ENCODE data around the gene HS6ST3.
"Not testable (repeated sequence)": the region's sequence is repeated elsewhere in the genome, so short reads cannot be mapped to it uniquely, and the experiment has no call there.

HS6ST3 gene

GRCh38 chr13:96089749-96090239 is at the start of gene HS6ST3:
HS6ST3 (plus strand) TSS chr13:96090107.
- in situ Hi-C loops (cut with MboI; ENCODE audit: low pct_unique_long_range_greater_than_20kb, low sequenced_read_pairs) = no loop called here

GRCh38 chr13:96041326-96042110 is 48.4 kb upstream of the HS6ST3 start:
- in situ Hi-C loops (cut with MboI; ENCODE audit: low pct_unique_long_range_greater_than_20kb, low sequenced_read_pairs) = no loop called here
- no peak for DNase-seq

More at GRCh38 chr13:96089749-96090239, at the start of gene HS6ST3:
- peak; percentile 44 for DNase-seq

DNA sequence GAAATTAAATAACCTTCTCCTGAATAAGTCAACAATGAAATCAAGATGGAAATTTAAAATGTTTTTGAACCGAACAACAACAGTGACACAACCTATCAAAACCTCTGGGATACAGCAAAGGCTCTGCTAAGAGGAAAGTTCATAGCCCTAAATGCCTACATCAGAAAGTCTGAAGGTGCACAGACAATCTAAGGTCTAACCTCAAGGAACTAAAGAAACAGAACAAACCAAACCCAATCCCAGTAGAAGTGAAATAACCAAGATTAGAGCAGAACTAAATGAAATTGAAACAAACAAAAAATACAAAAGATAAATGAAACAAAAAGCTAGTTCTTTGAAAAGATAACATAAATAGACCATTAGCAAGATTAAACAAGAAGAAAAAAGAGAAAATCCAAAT is 45.7 kb upstream of the HS6ST3 start:
- in situ Hi-C loops (cut with MboI; ENCODE audit: low pct_unique_long_range_greater_than_20kb, low sequenced_read_pairs) = no loop called here
- DNase-seq = no peak

DNA sequence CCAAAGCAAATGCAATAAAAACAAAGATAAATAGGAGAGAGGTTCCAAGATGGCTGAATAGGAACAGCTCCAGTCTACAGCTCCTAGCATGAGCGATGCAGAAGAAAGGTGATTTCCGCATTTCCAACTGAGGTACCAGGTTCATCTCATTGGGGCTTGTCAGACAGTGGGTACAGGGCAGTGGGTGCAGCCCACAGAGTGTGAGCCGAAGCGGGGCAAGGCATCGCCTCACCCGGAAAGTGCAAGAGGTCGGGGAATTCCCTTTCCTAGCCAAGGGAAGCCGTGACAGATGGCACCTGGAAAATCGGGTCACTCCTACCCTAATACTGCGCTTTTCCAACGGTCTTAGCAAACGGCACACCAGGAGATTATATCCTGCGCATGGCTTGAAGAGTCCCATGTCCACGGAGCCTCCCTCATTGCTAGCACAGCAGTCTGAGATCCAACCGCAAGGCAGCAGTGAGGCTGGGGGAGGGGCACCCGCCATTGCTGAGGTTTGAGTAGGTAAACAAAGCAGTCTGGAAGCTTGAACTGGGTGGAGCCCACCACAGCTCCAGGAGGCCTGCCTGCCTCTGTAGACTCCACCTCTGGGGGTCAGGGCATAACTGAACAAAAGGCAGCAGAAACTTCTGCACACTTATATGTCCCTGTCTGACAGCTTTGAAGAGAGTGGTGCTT is 43.3 kb upstream of the HS6ST3 start:
- in situ Hi-C loops (cut with MboI; ENCODE audit: low pct_unique_long_range_greater_than_20kb, low sequenced_read_pairs); DNase-seq: not testable (repeated sequence)

GRCh38 chr13:96050955-96051354 is 39.0 kb upstream of the HS6ST3 start:
- DNase-seq; in situ Hi-C loops (cut with MboI; ENCODE audit: low pct_unique_long_range_greater_than_20kb, low sequenced_read_pairs): not testable (repeated sequence)

GRCh38 chr13:96051491-96051890 is 38.4 kb upstream of the HS6ST3 start:
- in situ Hi-C loops (cut with MboI; ENCODE audit: low pct_unique_long_range_greater_than_20kb, low sequenced_read_pairs); DNase-seq: not testable (repeated sequence)

GRCh38 chr13:96051946-96052345 is 38.0 kb upstream of the HS6ST3 start:
- DNase-seq; in situ Hi-C loops (cut with MboI; ENCODE audit: low pct_unique_long_range_greater_than_20kb, low sequenced_read_pairs): not testable (repeated sequence)

GRCh38 chr13:96052656-96053002 is 37.3 kb upstream of the HS6ST3 start:
- in situ Hi-C loops (cut with MboI; ENCODE audit: low pct_unique_long_range_greater_than_20kb, low sequenced_read_pairs) = no loop called here
- peak; percentile 61 for DNase-seq

DNA sequence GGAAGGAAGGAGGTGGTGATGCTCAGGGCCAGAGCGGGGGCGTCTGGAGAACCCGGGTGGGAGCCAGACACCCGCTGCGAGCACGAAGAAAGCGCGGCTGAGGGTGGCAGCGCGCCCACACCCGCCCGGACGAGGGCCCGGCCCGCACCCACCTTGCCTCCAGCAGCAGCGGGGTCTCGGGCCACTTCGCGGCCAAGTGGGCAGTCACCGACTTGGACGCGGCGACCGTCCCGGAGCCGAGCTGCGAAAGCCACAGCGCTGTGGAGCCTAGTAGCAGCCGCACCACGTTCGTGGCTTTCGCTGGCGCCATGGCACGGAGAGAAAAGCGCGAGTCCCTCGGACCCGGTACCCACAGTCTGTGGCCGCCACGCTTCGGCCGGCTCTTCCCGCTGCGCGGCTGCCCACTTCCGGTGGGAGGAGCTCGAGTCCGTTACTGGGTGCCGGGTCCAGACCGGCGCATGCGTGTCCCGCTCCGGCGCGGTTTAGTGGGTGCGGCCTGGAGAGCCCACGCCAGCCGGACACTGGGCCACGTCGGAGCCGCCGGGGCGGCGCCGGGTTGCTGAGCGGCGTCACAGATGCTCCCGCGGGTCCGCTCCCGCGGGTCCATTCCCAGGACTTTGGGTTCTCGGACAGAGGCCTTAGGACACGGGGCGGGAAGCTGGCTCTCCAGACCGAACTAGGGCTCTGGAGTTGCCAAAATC is 36.8 kb upstream of the HS6ST3 start, which contains the start of gene UGGT2:
Gene UGGT2 (minus strand): TSS at position 399 of the 701 bp plus-strand sequence. CDS start 89 bp downstream, at position 310.
- DNase-seq = peak; percentile 80
- in situ Hi-C loops (cut with MboI; ENCODE audit: low pct_unique_long_range_greater_than_20kb, low sequenced_read_pairs) = no loop called here

DNA sequence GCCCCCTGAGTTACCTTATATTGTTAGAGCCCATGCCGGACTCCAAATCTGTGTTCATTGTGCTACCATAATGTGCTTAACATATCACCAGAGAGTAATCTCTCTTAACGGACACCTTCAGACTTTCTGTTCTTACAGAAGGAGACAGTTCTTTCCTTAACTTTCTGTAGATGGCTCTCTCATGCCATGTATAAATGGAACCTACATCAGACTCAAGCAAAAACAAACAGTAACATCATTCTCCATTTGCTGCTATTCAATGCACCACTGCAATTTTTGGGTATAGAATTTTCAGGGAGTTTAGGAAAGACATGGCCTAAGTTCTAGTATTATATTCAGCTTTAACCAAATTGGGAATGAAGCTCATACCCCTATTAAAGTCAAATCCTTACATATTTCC is 24.1 kb upstream of the HS6ST3 start:
- DNase-seq = no peak
- in situ Hi-C loops (cut with MboI; ENCODE audit: low pct_unique_long_range_greater_than_20kb, low sequenced_read_pairs) = no loop called here

DNA sequence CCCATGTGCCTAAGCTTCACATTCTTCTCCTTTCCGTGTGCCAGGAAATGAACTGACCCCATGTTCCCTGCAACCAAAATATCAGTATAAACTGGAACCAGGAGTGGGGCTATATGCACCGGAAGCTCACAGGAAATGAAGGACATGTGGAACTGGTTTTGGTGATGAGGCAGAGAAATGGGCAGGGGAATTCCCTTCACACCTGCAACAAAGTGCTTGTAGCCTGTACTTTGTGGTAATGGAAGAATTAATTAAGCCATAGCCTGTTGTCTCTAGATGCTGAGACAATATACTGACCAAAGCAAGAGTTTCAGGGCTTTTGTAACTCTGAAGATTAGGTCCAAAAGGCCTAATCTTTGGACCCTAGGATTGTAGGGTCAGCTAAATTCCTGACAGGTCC is 21.2 kb upstream of the HS6ST3 start:
- DNase-seq = no peak

GRCh38 chr13:96071504-96071903 is 18.4 kb upstream of the HS6ST3 start:
- DNase-seq = no peak
- in situ Hi-C loops (cut with MboI; ENCODE audit: low pct_unique_long_range_greater_than_20kb, low sequenced_read_pairs) = no loop called here

More for the DNA sequence above, 21.2 kb upstream of the HS6ST3 start:
- in situ Hi-C loops (cut with MboI; ENCODE audit: low pct_unique_long_range_greater_than_20kb, low sequenced_read_pairs) = no loop called here

- in situ Hi-C loops (cut with MboI; ENCODE audit: low pct_unique_long_range_greater_than_20kb, low sequenced_read_pairs) = no loop called here
- DNase-seq = no peak
Observed at GRCh38 chr13:96072392-96072791, 17.5 kb upstream of the HS6ST3 start.

DNA sequence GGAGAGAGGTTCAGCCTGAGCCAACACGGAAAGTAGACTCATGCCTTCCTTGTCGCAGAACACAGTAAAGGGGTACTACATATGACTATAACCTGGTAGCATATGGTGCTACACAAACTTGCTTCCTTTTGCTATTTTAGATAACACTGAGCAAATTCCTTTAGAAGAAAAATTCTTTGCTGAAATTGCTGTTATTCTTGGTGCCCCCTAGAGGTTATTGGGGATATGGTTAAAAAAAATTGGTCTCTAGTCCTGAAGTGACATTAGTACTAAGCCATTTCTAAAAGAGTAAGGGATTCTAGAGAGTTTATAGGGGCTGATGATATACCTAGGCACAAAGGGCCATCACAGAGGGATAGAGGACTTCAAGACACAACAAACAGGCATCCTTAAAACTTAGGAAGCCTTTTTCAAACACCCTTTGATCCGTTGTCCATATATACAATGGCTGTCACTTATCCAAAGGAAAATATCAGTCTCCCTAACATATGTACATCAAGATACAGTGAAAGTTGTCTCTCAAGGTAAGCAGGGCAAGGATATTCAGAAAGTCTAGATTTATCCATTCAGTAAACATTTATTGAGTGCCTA is 13.9 kb upstream of the HS6ST3 start:
- peak; percentile 35 for DNase-seq
- in situ Hi-C loops (cut with MboI; ENCODE audit: low pct_unique_long_range_greater_than_20kb, low sequenced_read_pairs) = no loop called here

- no peak for DNase-seq
- in situ Hi-C loops (cut with MboI; ENCODE audit: low pct_unique_long_range_greater_than_20kb, low sequenced_read_pairs) = no loop called here
Observed at GRCh38 chr13:96080676-96081075, 9.2 kb upstream of the HS6ST3 start.

- in situ Hi-C loops (cut with MboI; ENCODE audit: low pct_unique_long_range_greater_than_20kb, low sequenced_read_pairs) = no loop called here
- DNase-seq = no peak
Observed at GRCh38 chr13:96081888-96082287, 8.0 kb upstream of the HS6ST3 start.

DNA sequence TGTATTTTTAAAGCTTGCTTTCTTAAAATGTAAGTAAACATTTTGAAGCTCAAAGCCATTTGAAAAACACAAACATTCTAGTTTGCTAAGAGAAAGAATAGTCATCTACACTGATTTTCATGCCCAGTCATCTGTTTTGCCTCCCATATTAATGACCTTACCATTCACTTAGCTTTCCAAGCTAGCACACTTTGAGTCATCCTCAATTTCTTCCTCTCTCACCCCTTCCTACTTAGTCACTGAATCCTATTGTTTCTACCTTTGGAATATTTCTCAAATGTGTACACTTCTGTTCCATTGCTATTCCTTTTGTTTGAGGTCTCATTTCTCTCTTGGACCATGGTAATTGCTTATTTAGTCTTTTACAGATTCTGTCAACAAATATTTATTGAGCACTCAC is 7.3 kb upstream of the HS6ST3 start:
- in situ Hi-C loops (cut with MboI; ENCODE audit: low pct_unique_long_range_greater_than_20kb, low sequenced_read_pairs) = no loop called here

GRCh38 chr13:96086736-96087135 is 3.2 kb upstream of the HS6ST3 start:
- DNase-seq = no peak
- in situ Hi-C loops (cut with MboI; ENCODE audit: low pct_unique_long_range_greater_than_20kb, low sequenced_read_pairs) = no loop called here

More for the DNA sequence above, 7.3 kb upstream of the HS6ST3 start:
- no peak for DNase-seq

DNA sequence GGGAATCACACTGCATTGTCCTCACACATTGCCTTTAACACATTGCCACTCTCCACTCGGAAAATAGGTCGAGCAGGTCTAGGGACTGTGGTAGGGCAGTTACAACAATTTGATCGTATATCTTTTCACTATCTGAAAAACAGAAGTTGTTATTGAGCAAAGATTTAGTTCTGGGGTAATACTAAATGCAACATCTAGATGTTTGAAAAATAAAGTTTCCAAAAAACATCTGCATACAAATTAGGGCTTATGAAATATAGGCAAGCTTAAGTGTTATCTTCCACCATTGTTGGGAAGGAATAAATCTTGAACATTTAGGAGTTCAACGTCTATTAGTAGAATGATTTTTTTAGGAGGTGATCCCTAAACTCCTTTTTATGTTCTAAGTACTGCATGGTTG is 768 bp upstream of the HS6ST3 start:
- in situ Hi-C loops (cut with MboI; ENCODE audit: low pct_unique_long_range_greater_than_20kb, low sequenced_read_pairs) = no loop called here
- no peak for DNase-seq
